ENCODE results near the gene POMT1. TPM values are rescaled to one million over a fixed set of nuclear protein-coding genes. Genes with fewer than 3 reads are reported as not detected.

The POMT1 gene
- total RNA-seq, 2 experiments from 2014 or later: 30.2 to 35.9 TPM

GRCh38 chr9:131461166-131461565 is 41.6 kb upstream of the POMT1 start:
- peaks cover 46% of the 10 kb centered on the region for H3K36me3 Mint-ChIP-seq (ENCODE audit: low read depth)
- ATAC-seq (no peak), DNase-seq (no peak)
- H3K27me3 Mint-ChIP-seq: no peaks in the 10 kb centered on the region
- intact Hi-C loops (cut with micrococcal nuclease): no loop called here
- H3K9me3 Mint-ChIP-seq: no peaks in the 10 kb centered on the region
- peak overlapping the region; percentile 51 for H3K27ac Mint-ChIP-seq
- peaks cover 5% of the 10 kb centered on the region for H3K4me1 Mint-ChIP-seq (ENCODE audit: low read depth)
- POLR2A ChIA-PET: no interaction called here
- no peak overlapping the region for H3K4me3 Mint-ChIP-seq
- CTCF ChIA-PET: no interaction called here
- no peak for TF ChIP-seq CTCF (IDR thresholded peaks at IDR 0.05)

- no peaks in the 10 kb centered on the region for H3K27me3 Mint-ChIP-seq
- no peak overlapping the region for H3K4me3 Mint-ChIP-seq
- DNase-seq: no peak
- H3K4me1 Mint-ChIP-seq (ENCODE audit: low read depth): peaks cover 5% of the 10 kb centered on the region
- TF ChIP-seq CTCF (IDR thresholded peaks at IDR 0.05): no peak
- no peak for ATAC-seq
- intact Hi-C loops (cut with micrococcal nuclease): no loop called here
- H3K9me3 Mint-ChIP-seq: no peaks in the 10 kb centered on the region
- ChIA-PET CTCF (interaction anchor here (1.1 to 2.7 kb wide), 4 partner anchors 13 to 287 kb away, joined by 3 to 7 read pairs (median 4); no protein-coding TSS in a partner anchor), POLR2A (interaction anchor here (0.9 kb wide), 1 partner anchor 32 kb away, joined by 3 read pairs; no protein-coding TSS in a partner anchor)
- no peak overlapping the region for H3K27ac Mint-ChIP-seq
- H3K36me3 Mint-ChIP-seq (ENCODE audit: low read depth): peaks cover 54% of the 10 kb centered on the region
Observed at GRCh38 chr9:131464354-131465000, 38.2 kb upstream of the POMT1 start.

GRCh38 chr9:131465401-131465800 is 37.3 kb upstream of the POMT1 start:
- ATAC-seq: no peak
- no peak for TF ChIP-seq CTCF (IDR thresholded peaks at IDR 0.05)
- peaks cover under 1% of the 10 kb centered on the region for H3K4me1 Mint-ChIP-seq (ENCODE audit: low read depth)
- ChIA-PET POLR2A (interaction anchor here (0.9 kb wide), 1 partner anchor 31 kb away, joined by 3 read pairs; no protein-coding TSS in a partner anchor), CTCF (interaction anchor here (0.9 to 2.7 kb wide), 3 partner anchors 12 to 129 kb away, joined by 4 to 7 read pairs (median 4); no protein-coding TSS in a partner anchor)
- peak overlapping the region; percentile 21 for H3K27ac Mint-ChIP-seq
- no peaks in the 10 kb centered on the region for H3K9me3 Mint-ChIP-seq
- peaks cover 55% of the 10 kb centered on the region for H3K36me3 Mint-ChIP-seq (ENCODE audit: low read depth)
- DNase-seq: no peak
- intact Hi-C loops (cut with micrococcal nuclease): no loop called here
- H3K4me3 Mint-ChIP-seq: no peak overlapping the region
- no peaks in the 10 kb centered on the region for H3K27me3 Mint-ChIP-seq

GRCh38 chr9:131467214-131467935 is 35.3 kb upstream of the POMT1 start:
- ATAC-seq (no peak), DNase-seq (no peak)
- ChIA-PET POLR2A (interaction anchor here (1.3 kb wide), 1 partner anchor 26 kb away, joined by 3 read pairs; no protein-coding TSS in a partner anchor), CTCF (interaction anchor here (0.8 to 1.9 kb wide), 2 partner anchors 12 to 117 kb away, joined by 3 to 6 read pairs; no protein-coding TSS in a partner anchor)
- H3K4me1 Mint-ChIP-seq (ENCODE audit: low read depth): no peaks in the 10 kb centered on the region
- no peaks in the 10 kb centered on the region for H3K27me3 Mint-ChIP-seq
- H3K4me3 Mint-ChIP-seq: no peak overlapping the region
- peak overlapping the region; percentile 1 for H3K27ac Mint-ChIP-seq
- intact Hi-C loops (cut with micrococcal nuclease): no loop called here
- peaks cover 59% of the 10 kb centered on the region for H3K36me3 Mint-ChIP-seq (ENCODE audit: low read depth)
- peaks cover 2% of the 10 kb centered on the region for H3K9me3 Mint-ChIP-seq
- TF ChIP-seq CTCF (IDR thresholded peaks at IDR 0.05): no peak

- peaks cover 60% of the 10 kb centered on the region for H3K36me3 Mint-ChIP-seq (ENCODE audit: low read depth)
- no peak for DNase-seq
- peaks cover 2% of the 10 kb centered on the region for H3K9me3 Mint-ChIP-seq
- POLR2A ChIA-PET: no interaction called here
- TF ChIP-seq CTCF (IDR thresholded peaks at IDR 0.05): no peak
- CTCF ChIA-PET: interaction anchor here (0.8 to 1.9 kb wide), 2 partner anchors 12 to 118 kb away, joined by 3 to 6 read pairs; no protein-coding TSS in a partner anchor
- no peak overlapping the region for H3K27ac Mint-ChIP-seq
- intact Hi-C loops (cut with micrococcal nuclease): no loop called here
- no peak for ATAC-seq
- H3K4me3 Mint-ChIP-seq: no peak overlapping the region
- no peaks in the 10 kb centered on the region for H3K27me3 Mint-ChIP-seq
- H3K4me1 Mint-ChIP-seq (ENCODE audit: low read depth): no peaks in the 10 kb centered on the region
Observed at GRCh38 chr9:131468031-131468430, 34.7 kb upstream of the POMT1 start.

Data from activated CD8-positive, alpha-beta T cell treated with anti-CD3 and anti-CD28 coated beads for 36 hours (primary cell).